GM12878 (cell line): ENCODE measurements around the gene C4BPB. TPM values are rescaled to one million over a fixed set of nuclear protein-coding genes. Genes with fewer than 3 reads are reported as not detected.

Experiments
- ATAC-seq: fragments of 200-7000 bp; cut with Tn5 transposase; 3 replicates; pipeline ENCODE4 v1.9.1; 2020; ENCODE audit warnings: mild to moderate bottlenecking, moderate library complexity
- BruUV-seq: library from RNA; stranded (reverse); fragments of 400-500 nt; replicated peaks from 2 replicates; lab custom pipeline; 2021; lab: Mats Ljungman, UMichigan
- CTCF ChIA-PET: fragments of 300-600 bp; sonication (Branson Sonifier 250); formaldehyde crosslinking; extraction: SDS; loops from one replicate; lab custom pipeline; 2021; ENCODE audit warnings: inconsistent platforms; lab: Yijun Ruan, JAX
- POLR2A ChIA-PET: fragments of 350-600 bp; formaldehyde crosslinking; extraction: SDS; loops from one replicate; lab custom pipeline; 2021; ENCODE audit warnings: inconsistent platforms; lab: Charles Lee
- RAD21 ChIA-PET: fragments of 300-600 bp; sonication (Branson Sonifier 250); formaldehyde crosslinking; loops from one replicate; lab custom pipeline; 2023; ENCODE audit warnings: antibody characterized with exemption; ENCODE audit not compliant: unreplicated experiment; lab: Charles Lee
- SMC1A ChIA-PET: fragments of 300-600 bp; sonication (Branson Sonifier 250); formaldehyde crosslinking; loops from one replicate; lab custom pipeline; 2023; ENCODE audit not compliant: unreplicated experiment, uncharacterized antibody; lab: Charles Lee
- DNase-seq: peaks from one replicate; pipeline ENCODE4 v3.0.0-alpha.2; 2011; ENCODE audit warnings: low read depth, low spot score
- FAIRE-seq: peaks from 3 replicates; lab custom pipeline; 2011; peaks lifted over from hg19 to GRCh38; lab: Jason Lieb, UNC
- H2AFZ ChIP-seq: 2 replicates; pipeline ENCODE4 v1.6.0; 2011; ENCODE audit warnings: low read depth, low read length, control low read depth; ENCODE audit not compliant: control insufficient read depth
- H3K27ac ChIP-seq: 2 replicates; pipeline ENCODE4 v1.5.1; 2011; ENCODE audit warnings: control low read depth; ENCODE audit not compliant: control insufficient read depth, insufficient read depth
- H3K27me3 ChIP-seq, 2 experiments: replicated peaks in 1 of 2; 2 replicates each; pipeline versions ENCODE4 v1.6.0 to v1.6.1; 2011; ENCODE audit warnings: low read length in 1 of 2; ENCODE audit not compliant: control insufficient read depth in 2 of 2, insufficient read depth in 2 of 2
- H3K36me3 ChIP-seq, 2 experiments: 2 replicates each; pipeline ENCODE4 v1.5.1; 2011; ENCODE audit warnings: low read length in 1 of 2; ENCODE audit not compliant: control insufficient read depth in 2 of 2, insufficient read depth in 2 of 2
- H3K4me1 ChIP-seq: 2 replicates; pipeline ENCODE4 v1.6.1; 2011; ENCODE audit warnings: mild to moderate bottlenecking, low read length, moderate library complexity, mixed read lengths; ENCODE audit not compliant: control insufficient read depth, insufficient read depth
- H3K4me2 ChIP-seq: 2 replicates; pipeline ENCODE4 v1.6.0; 2011; ENCODE audit warnings: control low read depth; ENCODE audit not compliant: control insufficient read depth, insufficient read depth
- H3K4me3 ChIP-seq: fragments of 200-600 bp; sonication (generic); 2 replicates; pipeline ENCODE4 v1.5.1; 2016
- H3K79me2 ChIP-seq: 2 replicates; pipeline ENCODE4 v1.6.0; 2011; ENCODE audit warnings: low read length; ENCODE audit not compliant: control insufficient read depth, insufficient read depth
- H3K9ac ChIP-seq: 2 replicates; pipeline ENCODE4 v1.8.0; 2011; ENCODE audit warnings: low read length, control low read depth, mixed read lengths; ENCODE audit not compliant: control insufficient read depth, insufficient read depth
- H3K9me3 ChIP-seq: replicated peaks from 3 replicates; pipeline ENCODE4 v1.5.1; 2011; ENCODE audit warnings: mild to moderate bottlenecking, low read length; ENCODE audit not compliant: control insufficient read depth, insufficient read depth
- H4K20me1 ChIP-seq: 2 replicates; pipeline ENCODE4 v1.6.0; 2011; ENCODE audit not compliant: control insufficient read depth, insufficient read depth
- BACH1 ChIP-seq: fragments of 450-650 bp; IDR thresholded peaks from 2 replicates; pipeline ENCODE4 v1.6.1; 2017; ENCODE audit warnings: mild to moderate bottlenecking, borderline replicate concordance
- CHD1 ChIP-seq: IDR thresholded peaks from 2 replicates; pipeline ENCODE4 v1.6.1; 2012; ENCODE audit warnings: low read depth, low read length, improper control_type of control experiment
- IRF3 ChIP-seq: fragments of 450-650 bp; IDR thresholded peaks from 2 replicates; pipeline ENCODE4 v1.6.1; 2014; ENCODE audit warnings: mild to moderate bottlenecking
- LARP7 ChIP-seq: fragments of 450-650 bp; IDR thresholded peaks from 2 replicates; pipeline ENCODE4 v1.6.1; 2017; ENCODE audit warnings: mild to moderate bottlenecking
- RCOR1 ChIP-seq: conservative IDR thresholded peaks from 2 replicates; pipeline ENCODE4 v1.6.1; 2012; ENCODE audit warnings: low read depth, low read length, improper control_type of control experiment
- SPI1 ChIP-seq: IDR thresholded peaks from 2 replicates; pipeline ENCODE4 v1.6.1; 2011; ENCODE audit warnings: low read depth, mild to moderate bottlenecking, low read length, moderate library complexity, borderline replicate concordance; ENCODE audit not compliant: insufficient read depth
- TARDBP ChIP-seq: IDR thresholded peaks from 2 replicates; pipeline ENCODE4 v1.6.1; 2016; ENCODE audit warnings: borderline replicate concordance
- WRNIP1 ChIP-seq: IDR thresholded peaks from 2 replicates; pipeline ENCODE4 v1.6.1; 2011; ENCODE audit warnings: low read depth, low read length, improper control_type of control experiment, borderline replicate concordance
- WGBS: methylation state at CpG from one replicate; pipeline ENCODE4 v1.1.6; 2016; ENCODE audit warnings: low lambda C conversion rate; ENCODE audit not compliant: insufficient replicate concordance, insufficient coverage; ENCODE audit errors: missing lambda C conversion rate; 5-methylcytosine and 5-hydroxymethylcytosine counted together
- in situ Hi-C: fragments of 300-500 bp; cut with MboI; formaldehyde crosslinking; loops from 9 replicates; pipeline ENCODE4 v1.14.3; 2018; ENCODE audit warnings: mixed read lengths
- intact Hi-C: fragments of 100-400 bp; cut with micrococcal nuclease; formaldehyde crosslinking; loops from one replicate; pipeline ENCODE4 v1.14.2; 2022; ENCODE audit not compliant: unreplicated experiment
- polyA plus RNA-seq, 11 experiments: library from polyadenylated mRNA; depleted of rRNA in 4 of 11; unstranded in 6 of 11; stranded (reverse) in 5 of 11; fragments of >200 nt; fragmentation: Nextera tagmentation in 4 of 11; fragmentation: Illumina TruSeq in 1 of 11; extraction: Ambion mirVana in 4 of 11; extraction: Trizol in 1 of 11; gene quantifications; 1 replicate in 1 of 11; 2 replicates in 10 of 11; pipeline versions ENCODE4 v1.2.1 to v1.2.3, GENCODE V29; 2011 to 2016; ENCODE audit warnings: inconsistent platforms in 2 of 11, missing spikeins in 2 of 11, low read depth in 1 of 11
- total RNA-seq, 4 experiments: library from RNA; depleted of rRNA in 3 of 4; stranded (reverse); fragments of >200 nt in 3 of 4; fragmentation: Illumina TruSeq in 1 of 4; extraction: Trizol in 1 of 4; gene quantifications; 2 replicates each; pipeline versions ENCODE4 v1.2.1 to v1.2.3, GENCODE V29; 2013 to 2021

Gene C4BPB
- total and polyA plus RNA-seq, 10 of the 15 experiments (the other 5 are each of a cell fraction or from before 2014, with no cell fraction given), result 0.31 to 1.2 (median 0.53) TPM; not detected in 1

DNA sequence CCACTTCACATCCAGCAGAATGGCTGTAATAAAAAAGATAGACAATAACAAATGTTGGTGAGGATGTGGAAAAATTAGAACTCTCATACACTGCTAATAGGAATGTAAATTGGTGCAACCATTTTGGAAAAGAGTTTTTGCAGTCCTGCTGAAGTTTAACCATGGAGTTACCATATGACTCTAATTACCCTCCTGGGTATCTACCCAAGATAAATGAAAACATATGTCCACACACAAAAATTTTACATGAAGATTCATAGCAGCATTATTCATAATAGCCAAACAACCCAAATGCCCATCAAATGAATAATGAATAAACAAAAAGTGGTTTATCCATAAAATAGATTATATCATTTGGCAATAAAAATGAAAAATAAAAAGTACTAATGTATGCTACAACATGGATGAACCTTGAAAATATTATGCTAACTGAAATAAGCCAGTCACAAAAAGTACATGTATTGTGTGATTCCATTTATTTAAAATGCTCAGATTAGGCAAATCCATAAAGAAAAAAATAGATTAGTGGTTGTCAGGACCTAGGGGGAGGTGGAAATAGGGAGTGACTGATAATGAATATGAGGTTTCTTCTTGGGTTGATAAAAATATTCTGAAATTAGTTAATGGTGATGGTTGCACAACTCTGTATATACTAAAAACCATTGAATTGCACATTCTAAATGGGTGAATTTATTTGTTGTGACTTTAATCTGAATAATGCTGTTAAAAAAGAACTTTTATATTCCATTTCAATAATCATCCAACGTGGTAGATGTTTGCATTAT, 41.8 kb downstream of the C4BPB start:
- no peak overlapping the region for H3K4me3 ChIP-seq
- TF ChIP-seq WRNIP1 (no peak), TARDBP (no peak), SPI1 (no peak), IRF3 (no peak), CHD1 (no peak), BACH1 (no peak), RCOR1 (no peak), LARP7 (no peak)
- SMC1A ChIA-PET, result no interaction called here
- H3K27me3 ChIP-seq, result no peaks in the 10 kb centered on the region
- BruUV-seq, result no TSS peak
- RAD21 ChIA-PET, result no interaction called here
- no peaks in the 10 kb centered on the region for H3K4me1 ChIP-seq
- DNase-seq (no peak), FAIRE-seq (no peak), ATAC-seq (no peak)
- no peak overlapping the region for H2AFZ ChIP-seq
- WGBS, result 0% methylated on average over 1 of the region's 1 CpG
- no peaks in the 10 kb centered on the region for H3K79me2 ChIP-seq
- no peak overlapping the region for H3K4me2 ChIP-seq
- no peak overlapping the region for H3K27ac ChIP-seq
- no peaks in the 10 kb centered on the region for H4K20me1 ChIP-seq
- no peak overlapping the region for H3K9ac ChIP-seq
- CTCF ChIA-PET, result no interaction called here
- H3K36me3 ChIP-seq, result no peaks in the 10 kb centered on the region
- H3K9me3 ChIP-seq, result peaks cover 3% of the 10 kb centered on the region
- in situ Hi-C loops (no loop called here), intact Hi-C loops (no loop called here)
- POLR2A ChIA-PET, result no interaction called here
